ENCODE data around the gene ERVH48-1. TPM values are rescaled to one million over a fixed set of nuclear protein-coding genes. Genes with fewer than 3 reads are reported as not detected.

The ERVH48-1 gene
- not detected in 2 replicates for total RNA-seq

GRCh38 chr21:42925114-42925926, at the start of gene ERVH48-1:
Gene ERVH48-1, minus strand, starts transcription at chr21:42925630. Its CDS starts 6,624 bp downstream, at chr21:42919006.

GRCh38 chr21:42973991-42974831, 48.8 kb upstream of the ERVH48-1 start, which contains the start of gene PKNOX1:
Gene PKNOX1, plus strand, starts transcription at chr21:42974562. Its CDS starts 29,820 bp downstream, at chr21:43004382.

GRCh38 chr21:42892931-42893755, 32.3 kb downstream of the ERVH48-1 start, which contains the start of gene NDUFV3:
Gene NDUFV3, plus strand, starts transcription at chr21:42893309. Its CDS starts 25 bp downstream, at chr21:42893334.

GRCh38 chr21:42878993-42879787, 46.2 kb downstream of the ERVH48-1 start, which contains the start of gene WDR4:
Gene WDR4, minus strand, starts transcription at chr21:42879539. Its CDS starts 44 bp downstream, at chr21:42879495.

Other genes starting within 250 kb of the ERVH48-1 start
- gene WDR4, start 46.1 kb downstream of the ERVH48-1 start, total RNA-seq: 14.5 and 15.5 TPM in 2 replicates
- 28.2 and 33.8 TPM in 2 replicates for gene NDUFV3, start 32.3 kb downstream of the ERVH48-1 start, total RNA-seq
- 7.6 and 12.9 TPM in 2 replicates for gene PKNOX1, start 48.9 kb upstream of the ERVH48-1 start, total RNA-seq
- 9.8 and 13.1 TPM in 2 replicates for gene CBS, start 150.2 kb upstream of the ERVH48-1 start, total RNA-seq
- 31.4 and 38.0 TPM in 2 replicates for gene U2AF1, start 181.9 kb upstream of the ERVH48-1 start, total RNA-seq
- not detected in 2 replicates for gene CRYAA, start 243.4 kb upstream of the ERVH48-1 start, total RNA-seq